HEK293 (cell line): ENCODE data around the gene BMP6.

ENCODE experiments used
- CTCF ChIA-PET: fragments of 350-600 bp; formaldehyde crosslinking; extraction: SDS; loops from one replicate; lab custom pipeline; 2021; ENCODE audit warnings: antibody characterized with exemption; lab: Yijun Ruan, JAX
- POLR2A ChIA-PET: fragments of 300-600 bp; formaldehyde crosslinking; extraction: SDS; loops from one replicate; lab custom pipeline; 2020; ENCODE audit warnings: antibody characterized with exemption, inconsistent platforms; lab: Yijun Ruan, JAX
- H3K27ac ChIP-seq: fragments of 200-500 bp; sonication (Bioruptor generic); 2 replicates; pipeline ENCODE4 v1.5.1; 2014; ENCODE audit warnings: low read depth, low read length, control low read depth, inconsistent platforms; ENCODE audit errors: extremely low read depth
- H3K36me3 ChIP-seq, 2 experiments: fragments of 200-500 bp in 1 of 2; sonication (Bioruptor generic) in 1 of 2; 1 replicate in 1 of 2; 2 replicates in 1 of 2; pipeline ENCODE4 v1.5.1; 2014 to 2017; ENCODE audit warnings: inconsistent platforms in 2 of 2, low read length in 2 of 2; ENCODE audit not compliant: control insufficient read depth in 2 of 2, insufficient read depth in 1 of 2
- H3K4me1 ChIP-seq: fragments of 200-500 bp; sonication (Bioruptor generic); 2 replicates; pipeline ENCODE4 v1.5.1; 2014; ENCODE audit warnings: mild to moderate bottlenecking, low read length, inconsistent platforms; ENCODE audit not compliant: control insufficient read depth, insufficient read depth
- H3K4me3 ChIP-seq: 2 replicates; pipeline ENCODE4 v1.5.1; 2011; ENCODE audit warnings: low read depth, mild to moderate bottlenecking, control low read depth, low read length, moderate library complexity
- H3K9me3 ChIP-seq: fragments of 200-500 bp; sonication (Bioruptor generic); 2 replicates; pipeline ENCODE4 v1.5.1; 2014; ENCODE audit warnings: low read depth, low read length, inconsistent platforms; ENCODE audit not compliant: control insufficient read depth, insufficient read depth
- KLF1 ChIP-seq: fragments of 450-650 bp; formaldehyde crosslinking; IDR thresholded peaks from 2 replicates; pipeline ENCODE4 v1.5.1; 2016; ENCODE audit warnings: missing biosample characterization, missing genetic modification characterization
- KLF8 ChIP-seq: fragments of 450-650 bp; formaldehyde crosslinking; IDR thresholded peaks from 2 replicates; pipeline ENCODE4 v1.5.1; 2016; ENCODE audit warnings: missing biosample characterization, missing genetic modification characterization
- MEIS1 ChIP-seq: sonication (generic); formaldehyde crosslinking; IDR thresholded peaks from 2 replicates; pipeline ENCODE4 v1.8.1; 2022; ENCODE audit warnings: missing genetic modification reagents, mild to moderate bottlenecking, borderline replicate concordance
- OSR2 ChIP-seq: fragments of 450-650 bp; formaldehyde crosslinking; IDR thresholded peaks from 2 replicates; pipeline ENCODE4 v1.5.1; 2016; ENCODE audit warnings: missing biosample characterization, missing genetic modification characterization
- RBAK ChIP-seq: fragments of 450-650 bp; formaldehyde crosslinking; IDR thresholded peaks from 2 replicates; pipeline ENCODE4 v1.5.1; 2016; ENCODE audit warnings: missing biosample characterization, missing genetic modification characterization
- SP2 ChIP-seq: fragments of 450-650 bp; formaldehyde crosslinking; IDR thresholded peaks from 2 replicates; pipeline ENCODE4 v1.5.1; 2016; ENCODE audit warnings: missing biosample characterization, missing genetic modification characterization
- SP7 ChIP-seq: fragments of 450-650 bp; formaldehyde crosslinking; IDR thresholded peaks from 2 replicates; pipeline ENCODE4 v1.5.1; 2016; ENCODE audit warnings: missing biosample characterization, missing genetic modification characterization
- WT1 ChIP-seq: fragments of 450-650 bp; formaldehyde crosslinking; IDR thresholded peaks from 2 replicates; pipeline ENCODE4 v1.5.1; 2016; ENCODE audit warnings: missing biosample characterization, missing genetic modification characterization
- ZBTB17 ChIP-seq: fragments of 450-650 bp; formaldehyde crosslinking; IDR thresholded peaks from 2 replicates; pipeline ENCODE4 v1.5.1; 2016; ENCODE audit warnings: missing biosample characterization, missing genetic modification characterization
- ZBTB8A ChIP-seq: fragments of 450-650 bp; formaldehyde crosslinking; IDR thresholded peaks from 2 replicates; pipeline ENCODE4 v1.5.1; 2016; ENCODE audit warnings: missing biosample characterization, missing genetic modification characterization
- ZNF138 ChIP-seq: fragments of 450-650 bp; formaldehyde crosslinking; IDR thresholded peaks from 2 replicates; pipeline ENCODE4 v1.5.1; 2016; ENCODE audit warnings: missing biosample characterization, missing genetic modification characterization, borderline replicate concordance
- ZNF2 ChIP-seq: fragments of 450-650 bp; formaldehyde crosslinking; IDR thresholded peaks from 2 replicates; pipeline ENCODE4 v1.5.1; 2016; ENCODE audit warnings: missing biosample characterization, missing genetic modification characterization
- ZNF394 ChIP-seq: fragments of 450-650 bp; formaldehyde crosslinking; IDR thresholded peaks from 2 replicates; pipeline ENCODE4 v1.5.1; 2016; ENCODE audit warnings: missing biosample characterization, missing genetic modification characterization, mild to moderate bottlenecking, moderate library complexity, borderline replicate concordance
- TF ChIP-seq, protein P1 (sequence below): fragments of 450-650 bp; formaldehyde crosslinking; IDR thresholded peaks from 2 replicates; pipeline ENCODE4 v1.5.1; 2016; ENCODE audit warnings: missing biosample characterization, missing genetic modification characterization
- TF ChIP-seq, protein P2 (sequence below): fragments of 450-650 bp; IDR thresholded peaks from 2 replicates; pipeline ENCODE4 v1.5.1; 2018; ENCODE audit warnings: missing biosample characterization, mild to moderate bottlenecking, missing genetic modification characterization
- TF ChIP-seq, protein P3 (sequence below): fragments of 450-650 bp; formaldehyde crosslinking; IDR thresholded peaks from 2 replicates; pipeline ENCODE4 v1.5.0; 2017; ENCODE audit warnings: missing biosample characterization, missing genetic modification characterization, borderline replicate concordance
- TF ChIP-seq, protein P4 (sequence below): fragments of 450-650 bp; formaldehyde crosslinking; IDR thresholded peaks from 2 replicates; pipeline ENCODE4 v1.5.1; 2016; ENCODE audit warnings: missing biosample characterization, missing genetic modification characterization
- TF ChIP-seq, protein P5 (sequence below): fragments of 450-650 bp; formaldehyde crosslinking; IDR thresholded peaks from 2 replicates; pipeline ENCODE4 v1.5.1; 2016; ENCODE audit warnings: missing biosample characterization, missing genetic modification characterization
- TF ChIP-seq, protein P6 (sequence below): fragments of 450-650 bp; formaldehyde crosslinking; IDR thresholded peaks from 2 replicates; pipeline ENCODE4 v1.5.1; 2017; ENCODE audit warnings: missing biosample characterization, missing genetic modification characterization
- TF ChIP-seq, protein P7 (sequence below): sonication (generic); formaldehyde crosslinking; IDR thresholded peaks from 2 replicates; pipeline ENCODE4 v1.8.1; 2022; ENCODE audit warnings: mild to moderate bottlenecking, moderate library complexity, missing genetic modification reagents
- TF ChIP-seq, protein P8 (sequence below): fragments of 450-650 bp; formaldehyde crosslinking; IDR thresholded peaks from 2 replicates; pipeline ENCODE4 v1.5.1; 2016; ENCODE audit warnings: missing biosample characterization, missing genetic modification characterization

Gene BMP6

DNA sequence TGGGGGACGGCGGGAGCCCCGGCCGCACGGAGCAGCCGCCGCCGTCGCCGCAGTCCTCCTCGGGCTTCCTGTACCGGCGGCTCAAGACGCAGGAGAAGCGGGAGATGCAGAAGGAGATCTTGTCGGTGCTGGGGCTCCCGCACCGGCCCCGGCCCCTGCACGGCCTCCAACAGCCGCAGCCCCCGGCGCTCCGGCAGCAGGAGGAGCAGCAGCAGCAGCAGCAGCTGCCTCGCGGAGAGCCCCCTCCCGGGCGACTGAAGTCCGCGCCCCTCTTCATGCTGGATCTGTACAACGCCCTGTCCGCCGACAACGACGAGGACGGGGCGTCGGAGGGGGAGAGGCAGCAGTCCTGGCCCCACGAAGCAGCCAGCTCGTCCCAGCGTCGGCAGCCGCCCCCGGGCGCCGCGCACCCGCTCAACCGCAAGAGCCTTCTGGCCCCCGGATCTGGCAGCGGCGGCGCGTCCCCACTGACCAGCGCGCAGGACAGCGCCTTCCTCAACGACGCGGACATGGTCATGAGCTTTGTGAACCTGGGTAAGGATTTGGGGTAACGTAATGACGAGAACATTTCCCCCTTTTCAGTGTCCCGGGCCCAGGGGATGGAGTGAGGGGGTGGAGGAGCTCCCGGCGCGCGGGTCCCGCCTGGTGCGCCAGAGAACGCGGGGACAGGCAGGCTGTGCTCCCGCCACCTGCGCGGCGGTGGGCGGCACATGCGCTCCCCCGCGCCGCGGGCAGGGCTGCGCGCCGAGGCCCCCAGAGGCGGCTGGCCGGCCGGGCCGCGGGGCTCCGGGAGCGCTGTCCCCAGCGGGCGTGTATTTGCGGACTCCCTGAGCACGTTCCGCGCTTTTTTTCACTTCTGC lies 1.4 kb downstream of the BMP6 start:
- POLR2A ChIA-PET: interaction anchor here (0.6 to 3.7 kb wide), 7 partner anchors 13 to 343 kb away, joined by 3 to 21 read pairs (median 4); partner anchors contain the start of gene BLOC1S5
- H3K4me1 ChIP-seq: peaks cover 15% of the 10 kb centered on the region
- TF ChIP-seq MEIS1: no peak
- TF ChIP-seq ZNF138 (tag by site-specific recombination): no peak
- TF ChIP-seq, protein P1, sequence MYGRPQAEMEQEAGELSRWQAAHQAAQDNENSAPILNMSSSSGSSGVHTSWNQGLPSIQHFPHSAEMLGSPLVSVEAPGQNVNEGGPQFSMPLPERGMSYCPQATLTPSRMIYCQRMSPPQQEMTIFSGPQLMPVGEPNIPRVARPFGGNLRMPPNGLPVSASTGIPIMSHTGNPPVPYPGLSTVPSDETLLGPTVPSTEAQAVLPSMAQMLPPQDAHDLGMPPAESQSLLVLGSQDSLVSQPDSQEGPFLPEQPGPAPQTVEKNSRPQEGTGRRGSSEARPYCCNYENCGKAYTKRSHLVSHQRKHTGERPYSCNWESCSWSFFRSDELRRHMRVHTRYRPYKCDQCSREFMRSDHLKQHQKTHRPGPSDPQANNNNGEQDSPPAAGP (tag by site-specific recombination): 0 out of 2 replicates have a peak, but pooled peaks have one; percentile 45
- TF ChIP-seq KLF1 (tag by site-specific recombination): peak; percentile 56; the same call in 1 of the 2 replicates
- TF ChIP-seq ZBTB8A (tag by site-specific recombination): peak; percentile 82
- TF ChIP-seq WT1 (tag by site-specific recombination): no peak
- peak; percentile 42; the same call in 1 of the 2 replicates for TF ChIP-seq ZBTB17 (tag by site-specific recombination)
- TF ChIP-seq, protein P2, sequence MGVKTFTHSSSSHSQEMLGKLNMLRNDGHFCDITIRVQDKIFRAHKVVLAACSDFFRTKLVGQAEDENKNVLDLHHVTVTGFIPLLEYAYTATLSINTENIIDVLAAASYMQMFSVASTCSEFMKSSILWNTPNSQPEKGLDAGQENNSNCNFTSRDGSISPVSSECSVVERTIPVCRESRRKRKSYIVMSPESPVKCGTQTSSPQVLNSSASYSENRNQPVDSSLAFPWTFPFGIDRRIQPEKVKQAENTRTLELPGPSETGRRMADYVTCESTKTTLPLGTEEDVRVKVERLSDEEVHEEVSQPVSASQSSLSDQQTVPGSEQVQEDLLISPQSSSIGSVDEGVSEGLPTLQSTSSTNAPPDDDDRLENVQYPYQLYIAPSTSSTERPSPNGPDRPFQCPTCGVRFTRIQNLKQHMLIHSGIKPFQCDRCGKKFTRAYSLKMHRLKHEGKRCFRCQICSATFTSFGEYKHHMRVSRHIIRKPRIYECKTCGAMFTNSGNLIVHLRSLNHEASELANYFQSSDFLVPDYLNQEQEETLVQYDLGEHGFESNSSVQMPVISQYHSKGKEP (tag by site-specific recombination): 0 out of 2 replicates have a peak, but pooled peaks have one; percentile 25
- TF ChIP-seq KLF8 (tag by site-specific recombination): peak; percentile 60
- TF ChIP-seq RBAK (tag by site-specific recombination): no peak
- TF ChIP-seq SP2 (tag by site-specific recombination): peak; percentile 31
- TF ChIP-seq ZNF394: peak; percentile 32; the same call in 1 of the 2 replicates
- TF ChIP-seq, protein P3, sequence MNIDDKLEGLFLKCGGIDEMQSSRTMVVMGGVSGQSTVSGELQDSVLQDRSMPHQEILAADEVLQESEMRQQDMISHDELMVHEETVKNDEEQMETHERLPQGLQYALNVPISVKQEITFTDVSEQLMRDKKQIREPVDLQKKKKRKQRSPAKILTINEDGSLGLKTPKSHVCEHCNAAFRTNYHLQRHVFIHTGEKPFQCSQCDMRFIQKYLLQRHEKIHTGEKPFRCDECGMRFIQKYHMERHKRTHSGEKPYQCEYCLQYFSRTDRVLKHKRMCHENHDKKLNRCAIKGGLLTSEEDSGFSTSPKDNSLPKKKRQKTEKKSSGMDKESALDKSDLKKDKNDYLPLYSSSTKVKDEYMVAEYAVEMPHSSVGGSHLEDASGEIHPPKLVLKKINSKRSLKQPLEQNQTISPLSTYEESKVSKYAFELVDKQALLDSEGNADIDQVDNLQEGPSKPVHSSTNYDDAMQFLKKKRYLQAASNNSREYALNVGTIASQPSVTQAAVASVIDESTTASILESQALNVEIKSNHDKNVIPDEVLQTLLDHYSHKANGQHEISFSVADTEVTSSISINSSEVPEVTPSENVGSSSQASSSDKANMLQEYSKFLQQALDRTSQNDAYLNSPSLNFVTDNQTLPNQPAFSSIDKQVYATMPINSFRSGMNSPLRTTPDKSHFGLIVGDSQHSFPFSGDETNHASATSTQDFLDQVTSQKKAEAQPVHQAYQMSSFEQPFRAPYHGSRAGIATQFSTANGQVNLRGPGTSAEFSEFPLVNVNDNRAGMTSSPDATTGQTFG (tag by site-specific recombination): no peak
- TF ChIP-seq, protein P4, sequence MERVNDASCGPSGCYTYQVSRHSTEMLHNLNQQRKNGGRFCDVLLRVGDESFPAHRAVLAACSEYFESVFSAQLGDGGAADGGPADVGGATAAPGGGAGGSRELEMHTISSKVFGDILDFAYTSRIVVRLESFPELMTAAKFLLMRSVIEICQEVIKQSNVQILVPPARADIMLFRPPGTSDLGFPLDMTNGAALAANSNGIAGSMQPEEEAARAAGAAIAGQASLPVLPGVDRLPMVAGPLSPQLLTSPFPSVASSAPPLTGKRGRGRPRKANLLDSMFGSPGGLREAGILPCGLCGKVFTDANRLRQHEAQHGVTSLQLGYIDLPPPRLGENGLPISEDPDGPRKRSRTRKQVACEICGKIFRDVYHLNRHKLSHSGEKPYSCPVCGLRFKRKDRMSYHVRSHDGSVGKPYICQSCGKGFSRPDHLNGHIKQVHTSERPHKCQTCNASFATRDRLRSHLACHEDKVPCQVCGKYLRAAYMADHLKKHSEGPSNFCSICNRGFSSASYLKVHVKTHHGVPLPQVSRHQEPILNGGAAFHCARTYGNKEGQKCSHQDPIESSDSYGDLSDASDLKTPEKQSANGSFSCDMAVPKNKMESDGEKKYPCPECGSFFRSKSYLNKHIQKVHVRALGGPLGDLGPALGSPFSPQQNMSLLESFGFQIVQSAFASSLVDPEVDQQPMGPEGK (tag by site-specific recombination): peak; percentile 88
- TF ChIP-seq, protein P5, sequence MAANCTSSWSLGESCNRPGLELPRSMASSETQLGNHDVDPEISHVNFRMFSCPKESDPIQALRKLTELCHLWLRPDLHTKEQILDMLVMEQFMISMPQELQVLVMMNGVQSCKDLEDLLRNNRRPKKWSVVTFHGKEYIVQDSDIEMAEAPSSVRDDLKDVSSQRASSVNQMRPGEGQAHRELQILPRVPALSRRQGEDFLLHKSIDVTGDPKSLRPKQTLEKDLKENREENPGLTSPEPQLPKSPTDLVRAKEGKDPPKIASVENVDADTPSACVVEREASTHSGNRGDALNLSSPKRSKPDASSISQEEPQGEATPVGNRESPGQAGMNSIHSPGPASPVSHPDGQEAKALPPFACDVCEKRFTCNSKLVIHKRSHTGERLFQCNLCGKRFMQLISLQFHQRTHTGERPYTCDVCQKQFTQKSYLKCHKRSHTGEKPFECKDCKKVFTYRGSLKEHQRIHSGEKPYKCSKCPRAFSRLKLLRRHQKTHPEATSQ (tag by site-specific recombination): no peak
- TF ChIP-seq, protein P6, sequence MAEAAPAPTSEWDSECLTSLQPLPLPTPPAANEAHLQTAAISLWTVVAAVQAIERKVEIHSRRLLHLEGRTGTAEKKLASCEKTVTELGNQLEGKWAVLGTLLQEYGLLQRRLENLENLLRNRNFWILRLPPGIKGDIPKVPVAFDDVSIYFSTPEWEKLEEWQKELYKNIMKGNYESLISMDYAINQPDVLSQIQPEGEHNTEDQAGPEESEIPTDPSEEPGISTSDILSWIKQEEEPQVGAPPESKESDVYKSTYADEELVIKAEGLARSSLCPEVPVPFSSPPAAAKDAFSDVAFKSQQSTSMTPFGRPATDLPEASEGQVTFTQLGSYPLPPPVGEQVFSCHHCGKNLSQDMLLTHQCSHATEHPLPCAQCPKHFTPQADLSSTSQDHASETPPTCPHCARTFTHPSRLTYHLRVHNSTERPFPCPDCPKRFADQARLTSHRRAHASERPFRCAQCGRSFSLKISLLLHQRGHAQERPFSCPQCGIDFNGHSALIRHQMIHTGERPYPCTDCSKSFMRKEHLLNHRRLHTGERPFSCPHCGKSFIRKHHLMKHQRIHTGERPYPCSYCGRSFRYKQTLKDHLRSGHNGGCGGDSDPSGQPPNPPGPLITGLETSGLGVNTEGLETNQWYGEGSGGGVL (tag by site-specific recombination): 0 out of 2 replicates have a peak, but pooled peaks have one; percentile 55
- peak; percentile 37; the same call in 1 of the 2 replicates for TF ChIP-seq ZNF2 (tag by site-specific recombination)
- TF ChIP-seq SP7 (tag by site-specific recombination): peak; percentile 25; the same call in 1 of the 2 replicates
- TF ChIP-seq, protein P7, sequence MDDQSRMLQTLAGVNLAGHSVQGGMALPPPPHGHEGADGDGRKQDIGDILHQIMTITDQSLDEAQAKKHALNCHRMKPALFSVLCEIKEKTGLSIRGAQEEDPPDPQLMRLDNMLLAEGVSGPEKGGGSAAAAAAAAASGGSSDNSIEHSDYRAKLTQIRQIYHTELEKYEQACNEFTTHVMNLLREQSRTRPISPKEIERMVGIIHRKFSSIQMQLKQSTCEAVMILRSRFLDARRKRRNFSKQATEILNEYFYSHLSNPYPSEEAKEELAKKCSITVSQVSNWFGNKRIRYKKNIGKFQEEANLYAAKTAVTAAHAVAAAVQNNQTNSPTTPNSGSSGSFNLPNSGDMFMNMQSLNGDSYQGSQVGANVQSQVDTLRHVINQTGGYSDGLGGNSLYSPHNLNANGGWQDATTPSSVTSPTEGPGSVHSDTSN (CRISPR knock-in tag): peak; percentile 84
- TF ChIP-seq, protein P8, sequence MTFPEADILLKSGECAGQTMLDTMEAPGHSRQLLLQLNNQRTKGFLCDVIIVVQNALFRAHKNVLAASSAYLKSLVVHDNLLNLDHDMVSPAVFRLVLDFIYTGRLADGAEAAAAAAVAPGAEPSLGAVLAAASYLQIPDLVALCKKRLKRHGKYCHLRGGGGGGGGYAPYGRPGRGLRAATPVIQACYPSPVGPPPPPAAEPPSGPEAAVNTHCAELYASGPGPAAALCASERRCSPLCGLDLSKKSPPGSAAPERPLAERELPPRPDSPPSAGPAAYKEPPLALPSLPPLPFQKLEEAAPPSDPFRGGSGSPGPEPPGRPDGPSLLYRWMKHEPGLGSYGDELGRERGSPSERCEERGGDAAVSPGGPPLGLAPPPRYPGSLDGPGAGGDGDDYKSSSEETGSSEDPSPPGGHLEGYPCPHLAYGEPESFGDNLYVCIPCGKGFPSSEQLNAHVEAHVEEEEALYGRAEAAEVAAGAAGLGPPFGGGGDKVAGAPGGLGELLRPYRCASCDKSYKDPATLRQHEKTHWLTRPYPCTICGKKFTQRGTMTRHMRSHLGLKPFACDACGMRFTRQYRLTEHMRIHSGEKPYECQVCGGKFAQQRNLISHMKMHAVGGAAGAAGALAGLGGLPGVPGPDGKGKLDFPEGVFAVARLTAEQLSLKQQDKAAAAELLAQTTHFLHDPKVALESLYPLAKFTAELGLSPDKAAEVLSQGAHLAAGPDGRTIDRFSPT (tag by site-specific recombination): no peak
- TF ChIP-seq OSR2 (tag by site-specific recombination): peak; percentile 89

More for the DNA sequence above, 1.4 kb downstream of the BMP6 start:
- H3K27ac ChIP-seq: peak overlapping the region; percentile 33; the same call in 1 of the 2 replicates
- H3K4me3 ChIP-seq: peak overlapping the region; percentile 48
- CTCF ChIA-PET: interaction anchor here (0.6 to 6.4 kb wide), 9 partner anchors 20 to 1040 kb away, joined by 3 to 71 read pairs (median 4); no protein-coding TSS in a partner anchor
- H3K36me3 ChIP-seq: no peaks in the 10 kb centered on the region
- no peaks in the 10 kb centered on the region for H3K9me3 ChIP-seq
